ENCODE results near the gene CLIC4.
"Not testable (repeated sequence)": the region's sequence is repeated elsewhere in the genome, so short reads cannot be mapped to it uniquely, and the experiment has no call there.

The CLIC4 gene

GRCh38 chr1:24720152-24720551 lies 25.1 kb upstream of the CLIC4 start:
- no peak for DNase-seq

- no peak for DNase-seq
These were observed 23.7 kb upstream of the CLIC4 start for GRCh38 chr1:24721533-24721932.

GRCh38 chr1:24722073-24723035 lies 22.9 kb upstream of the CLIC4 start:
- not testable (repeated sequence) for DNase-seq

GRCh38 chr1:24724345-24725208 lies 20.7 kb upstream of the CLIC4 start:
- DNase-seq = no peak

- DNase-seq = no peak
These were observed 20.0 kb upstream of the CLIC4 start for GRCh38 chr1:24725209-24725651.

GRCh38 chr1:24726741-24727140 lies 18.5 kb upstream of the CLIC4 start:
- no peak for DNase-seq

- DNase-seq = no peak
These were observed 17.6 kb upstream of the CLIC4 start for GRCh38 chr1:24727501-24728216.

- no peak for DNase-seq
These were observed 16.3 kb upstream of the CLIC4 start for GRCh38 chr1:24728982-24729381.

GRCh38 chr1:24732186-24732885 lies 12.9 kb upstream of the CLIC4 start:
- no peak for DNase-seq

GRCh38 chr1:24733342-24733741 lies 11.9 kb upstream of the CLIC4 start:
- not testable (repeated sequence) for DNase-seq

GRCh38 chr1:24735156-24735508 lies 10.1 kb upstream of the CLIC4 start:
- no peak for DNase-seq

- DNase-seq = peak; percentile 86
These were observed 9.5 kb upstream of the CLIC4 start for GRCh38 chr1:24735509-24736375.

GRCh38 chr1:24737368-24738117 lies 7.7 kb upstream of the CLIC4 start:
- no peak for DNase-seq

- no peak for DNase-seq
These were observed 6.0 kb upstream of the CLIC4 start for GRCh38 chr1:24739241-24739640.

GRCh38 chr1:24742090-24742938 lies 2.9 kb upstream of the CLIC4 start:
- no peak for DNase-seq

- DNase-seq = no peak
These were observed 1.6 kb upstream of the CLIC4 start for GRCh38 chr1:24743404-24744211.

GRCh38 chr1:24745711-24746413 lies 615 bp downstream of the CLIC4 start:
- peak; percentile 58 for DNase-seq
